Spleen (tissue), 11 donors: ENCODE data around the gene BPIFA3. TPM values are rescaled to one million over a fixed set of nuclear protein-coding genes. Genes with fewer than 3 reads are reported as not detected.

Experiments used
- DNase-seq: peaks from one replicate; pipeline ENCODE4 v3.0.0-alpha.2; 2020
- H3K27ac ChIP-seq, 8 donors: fragments of 200-600 bp; sonication (generic) in 7 of 8; 1 replicate in 4 of 8; 2 replicates in 4 of 8; pipeline versions ENCODE4 v1.5.0 to v1.8.0; 2016 to 2021; ENCODE audit warnings: inconsistent platforms in 4 of 8, mild to moderate bottlenecking in 4 of 8, moderate library complexity in 1 of 8
- H3K27me3 ChIP-seq, 7 donors: fragments of 200-600 bp; sonication (generic) in 6 of 7; replicated peaks in 1 of 7; 1 replicate in 4 of 7; 2 replicates in 3 of 7; pipeline versions ENCODE4 v1.5.0 to v1.8.0; 2016 to 2021; ENCODE audit warnings: inconsistent platforms in 3 of 7, mild to moderate bottlenecking in 1 of 7
- H3K36me3 ChIP-seq, 6 donors: fragments of 200-600 bp; sonication (generic) in 5 of 6; 1 replicate in 4 of 6; 2 replicates in 2 of 6; pipeline versions ENCODE4 v1.5.0 to v1.8.0; 2016 to 2021; ENCODE audit warnings: inconsistent platforms in 2 of 6
- H3K4me1 ChIP-seq, 6 donors: fragments of 200-600 bp; sonication (generic) in 5 of 6; 1 replicate in 3 of 6; 2 replicates in 3 of 6; pipeline versions ENCODE4 v1.5.0 to v1.8.0; 2016 to 2021; ENCODE audit warnings: inconsistent platforms in 3 of 6
- H3K4me3 ChIP-seq, 8 donors: fragments of 200-600 bp; sonication (generic) in 7 of 8; 1 replicate in 4 of 8; 2 replicates in 4 of 8; pipeline versions ENCODE4 v1.5.0 to v1.8.0; 2016 to 2021; ENCODE audit warnings: inconsistent platforms in 4 of 8, mild to moderate bottlenecking in 4 of 8, moderate library complexity in 2 of 8
- H3K9me3 ChIP-seq, 8 donors: fragments of 200-600 bp; sonication (generic) in 7 of 8; 1 replicate in 4 of 8; 2 replicates in 4 of 8; pipeline versions ENCODE4 v1.5.0 to v1.8.0; 2016 to 2021; ENCODE audit warnings: inconsistent platforms in 4 of 8
- CTCF ChIP-seq, 11 experiments: fragments of 200-600 bp in 7 of 11; fragments of 450-650 bp in 4 of 11; sonication (generic) in 4 of 11; IDR thresholded peaks in 8 of 11; conservative IDR thresholded peaks in 3 of 11; 1 replicate in 7 of 11; 2 replicates in 4 of 11; pipeline versions ENCODE4 v1.4.0 to v1.8.0; 2016 to 2021; ENCODE audit warnings: antibody characterized with exemption in 11 of 11, inconsistent platforms in 4 of 11, mild to moderate bottlenecking in 1 of 11
- POLR2A ChIP-seq, 3 donors: fragments of 450-650 bp; IDR thresholded peaks; one replicate each; pipeline ENCODE4 v1.5.1; 2017; ENCODE audit warnings: antibody characterized with exemption in 3 of 3, mild to moderate bottlenecking in 1 of 3
- POLR2AphosphoS5 ChIP-seq, 3 donors: sonication (generic); formaldehyde crosslinking; IDR thresholded peaks; one replicate each; pipeline ENCODE4 v1.5.1; 2017; ENCODE audit warnings: antibody characterized with exemption in 3 of 3
- WGBS, 5 donors: extraction: QIAGEN DNeasy Blood & Tissue Kit in 3 of 5; methylation state at CpG; one replicate each; pipeline versions ENCODE4 v1.1.5 to v1.1.7; 2013 to 2018; 5-methylcytosine and 5-hydroxymethylcytosine counted together
- intact Hi-C: fragments of 100-400 bp; cut with DNase I; formaldehyde crosslinking; loops from one replicate; pipeline ENCODE4 v1.15.0; 2023; ENCODE audit warnings: low total_unique reads
- polyA plus RNA-seq, 3 donors: library from polyadenylated mRNA; stranded (reverse); fragments of 200-250 nt; gene quantifications; one replicate each; pipeline ENCODE4 v1.2.1, GENCODE V29; 2013
- total RNA-seq, 7 donors: library from RNA; depleted of rRNA in 3 of 7; stranded (reverse); fragments of >200 nt in 3 of 7; fragmentation: NEBNext Ultra II Directional in 4 of 7; extraction: Animal tissue kit (Norgen Biotek cat#: 25700) in 4 of 7; gene quantifications; one replicate each; pipeline versions ENCODE4 v1.1.0 to v1.2.1, GENCODE V29; 2016 to 2021
- donor health status: healthy with polysubstance abuse.
- donor health status: DM: no; HTN: no; CAD: no; lungs with moderate emphysema.
- donor health status: DM: no; HTN: no; CAD: no.
- donor health status: Bipolar disorder and iron deficiency.
- donor health status: healthy.
- donor health status: DM: no; HTN: no; CAD: no.
- donor health status: DM: yes; HTN: yes; CAD: no.

The BPIFA3 gene
- total and polyA plus RNA-seq, 10 donors, result not detected

GRCh38 chr20:33187491-33187890, 29.7 kb upstream of the BPIFA3 start:
- Histone ChIP-seq H3K27ac (no peak overlapping the region), H3K27me3 (peaks cover 0 to 18% (median 0%) of the 10 kb centered on the region in 7 donors), H3K36me3 (no peaks in the 10 kb centered on the region), H3K9me3 (peaks cover 0 to 7% (median 2%) of the 10 kb centered on the region in 8 donors), H3K4me3 (no peak overlapping the region), H3K4me1 (no peaks in the 10 kb centered on the region)
- whole genome bisulfite sequencing, 5 donors, result 76 to 84% (median 77%) methylated on average over 4 of the region's 4 CpGs
- DNase-seq, result no peak
- TF ChIP-seq POLR2AphosphoS5 (IDR thresholded peaks at IDR 0.05), result no peak
- no peak for TF ChIP-seq POLR2A (IDR thresholded peaks at IDR 0.05)
- no peak for TF ChIP-seq CTCF (IDR thresholded peaks at IDR 0.05 in 8 of 11, conservative IDR thresholded peaks at IDR 0.05 in 3 of 11)
- intact Hi-C loops, result no loop called here

GRCh38 chr20:33188421-33188820, 28.7 kb upstream of the BPIFA3 start:
- Histone ChIP-seq H3K9me3 (peaks cover 0 to 2% (median 0%) of the 10 kb centered on the region in 8 donors), H3K4me3 (no peak overlapping the region), H3K27me3 (peaks cover 0 to 21% (median 0%) of the 10 kb centered on the region in 7 donors), H3K36me3 (no peaks in the 10 kb centered on the region), H3K27ac (no peak overlapping the region), H3K4me1 (no peaks in the 10 kb centered on the region)
- TF ChIP-seq POLR2A (IDR thresholded peaks at IDR 0.05) (no peak), CTCF (IDR thresholded peaks at IDR 0.05 in 8 of 11, conservative IDR thresholded peaks at IDR 0.05 in 3 of 11) (no peak), POLR2AphosphoS5 (IDR thresholded peaks at IDR 0.05) (no peak)
- 76 to 88% (median 85%) methylated on average over 9 of the region's 9 CpGs for WGBS, 5 donors
- DNase-seq, result no peak
- intact Hi-C loops, result no loop called here

GRCh38 chr20:33191484-33191883, 25.7 kb upstream of the BPIFA3 start:
- Histone ChIP-seq H3K36me3 (no peaks in the 10 kb centered on the region), H3K4me1 (no peaks in the 10 kb centered on the region), H3K27ac (no peak overlapping the region), H3K4me3 (no peak overlapping the region), H3K9me3 (no peaks in the 10 kb centered on the region), H3K27me3 (peaks cover 0 to 43% (median 0%) of the 10 kb centered on the region in 7 donors)
- intact Hi-C loops, result no loop called here
- no peak for DNase-seq
- WGBS, 5 donors, result 53 to 68% (median 62%) methylated on average over 3 of the region's 3 CpGs
- TF ChIP-seq CTCF (IDR thresholded peaks at IDR 0.05 in 8 of 11, conservative IDR thresholded peaks at IDR 0.05 in 3 of 11) (no peak), POLR2A (IDR thresholded peaks at IDR 0.05) (no peak), POLR2AphosphoS5 (IDR thresholded peaks at IDR 0.05) (no peak)

- Histone ChIP-seq H3K27ac (no peak overlapping the region), H3K4me1 (no peaks in the 10 kb centered on the region), H3K4me3 (no peak overlapping the region), H3K27me3 (peaks cover 0 to 47% (median 0%) of the 10 kb centered on the region in 7 donors), H3K36me3 (no peaks in the 10 kb centered on the region), H3K9me3 (no peaks in the 10 kb centered on the region)
- 80 to 95% (median 91%) methylated on average over 1 of the region's 1 CpG for WGBS, 5 donors
- TF ChIP-seq POLR2AphosphoS5 (IDR thresholded peaks at IDR 0.05), result no peak
- TF ChIP-seq POLR2A (IDR thresholded peaks at IDR 0.05), result no peak
- no peak for TF ChIP-seq CTCF (IDR thresholded peaks at IDR 0.05 in 8 of 11, conservative IDR thresholded peaks at IDR 0.05 in 3 of 11)
- no peak for DNase-seq
- intact Hi-C loops, result no loop called here
These were observed 25.2 kb upstream of the BPIFA3 start for GRCh38 chr20:33191955-33192354.
